Fibroblast of peridontal ligament (primary cell): ENCODE measurements around the gene TAF1C.
A peak's percentile ranks its signal among the peaks of the same experiment; 100 is the strongest.
"Not testable (repeated sequence)": the region's sequence is repeated elsewhere in the genome, so short reads cannot be mapped to it uniquely, and the experiment has no call there.

Source experiments
- DNase-seq: peaks from one replicate; pipeline ENCODE4 v3.0.0-alpha.2; 2010; ENCODE audit errors: extremely low read depth

Gene TAF1C

DNA sequence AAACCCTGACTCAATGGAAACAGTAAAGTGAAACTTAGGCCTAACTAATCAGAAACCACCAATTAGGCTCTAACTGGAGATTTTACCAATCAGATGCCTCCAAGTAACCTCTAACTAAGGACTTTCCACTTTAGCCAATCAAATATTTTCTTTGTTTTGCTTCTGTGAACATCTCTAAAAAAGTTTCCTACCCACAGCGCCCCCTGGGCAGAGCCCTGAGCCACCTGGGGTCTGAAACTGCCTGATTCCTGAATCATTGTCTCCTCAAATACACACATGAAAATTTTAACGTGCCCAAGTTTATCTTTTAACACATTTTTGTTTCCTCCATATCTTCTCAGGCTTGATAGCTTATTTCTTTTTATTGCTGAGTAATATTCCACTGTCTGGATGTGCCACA is 23.1 kb upstream of the TAF1C start:
- DNase-seq: no peak

DNA sequence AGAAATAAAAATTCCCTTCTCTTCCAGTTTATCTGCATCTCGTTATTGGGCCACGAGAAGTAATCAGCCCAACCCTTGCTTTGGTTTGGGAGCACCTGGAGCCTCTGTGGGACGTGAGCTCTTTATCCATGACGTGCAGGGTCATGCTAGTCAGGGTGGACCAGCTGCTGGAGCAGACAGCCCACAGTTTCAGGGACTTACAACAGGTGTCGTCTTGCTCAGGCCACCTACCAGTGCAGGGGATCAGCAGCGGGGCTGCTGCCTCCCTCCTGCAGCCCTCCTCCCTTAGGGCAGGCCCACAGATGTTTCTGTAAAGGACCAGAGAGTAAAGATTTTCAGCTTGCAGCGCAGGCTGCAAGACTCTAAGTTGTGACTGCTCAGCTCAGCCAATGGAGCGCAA is 21.0 kb upstream of the TAF1C start:
- no peak for DNase-seq

DNA sequence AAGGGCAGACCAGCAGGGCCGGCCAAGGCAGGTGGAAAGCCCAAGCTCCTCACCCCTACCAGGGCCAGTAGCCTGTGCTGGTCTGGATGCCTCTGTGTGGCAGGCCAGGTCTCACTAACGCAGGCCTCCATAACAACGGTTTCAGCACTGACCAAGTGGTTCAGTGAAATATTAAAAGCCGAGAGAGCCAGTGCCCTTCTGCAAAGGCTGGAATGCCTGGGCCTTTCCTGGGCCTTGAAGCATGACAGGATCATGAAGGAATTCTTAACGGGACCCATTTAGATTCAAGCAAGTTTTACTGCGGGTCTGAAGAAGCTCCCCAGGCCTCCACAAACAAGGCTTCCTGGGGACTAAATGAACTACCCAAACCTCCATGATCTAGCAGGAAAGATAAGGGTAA is 20.4 kb upstream of the TAF1C start:
- no peak for DNase-seq

DNA sequence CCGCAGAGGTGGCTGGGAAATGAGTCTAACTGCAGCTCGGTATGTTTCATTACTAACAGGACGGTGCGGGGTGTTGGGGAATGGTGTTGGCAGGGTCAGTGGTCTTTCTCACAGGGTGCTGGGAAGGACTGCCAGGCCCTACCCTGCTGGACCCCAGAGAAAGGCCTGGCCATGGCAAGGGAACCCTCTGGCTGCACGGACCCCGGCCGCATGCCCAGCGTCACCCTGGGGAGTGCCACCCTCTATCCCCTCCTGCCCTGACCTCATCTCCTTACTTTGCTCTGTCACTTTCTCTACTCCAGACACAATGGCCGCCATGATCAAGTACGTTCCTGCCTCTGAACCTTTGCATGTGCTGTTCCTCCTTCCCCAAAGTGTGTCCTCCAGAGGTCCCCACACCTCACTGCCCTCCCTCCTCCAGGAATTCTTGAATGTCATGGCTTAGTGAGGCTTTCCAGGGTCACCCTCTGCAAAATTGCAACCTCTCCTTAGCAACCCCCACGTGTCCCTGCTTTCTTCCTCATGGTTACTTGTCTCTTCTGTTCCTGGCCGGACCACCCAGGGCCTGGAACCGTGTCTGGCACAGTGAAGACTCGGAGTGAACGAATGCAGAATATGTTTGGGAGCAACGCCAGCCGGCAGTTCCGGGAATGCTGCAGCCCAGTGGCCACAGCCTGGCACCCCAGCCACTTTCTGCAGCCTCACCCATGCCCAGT is 19.3 kb upstream of the TAF1C start:
- DNase-seq: no peak

DNA sequence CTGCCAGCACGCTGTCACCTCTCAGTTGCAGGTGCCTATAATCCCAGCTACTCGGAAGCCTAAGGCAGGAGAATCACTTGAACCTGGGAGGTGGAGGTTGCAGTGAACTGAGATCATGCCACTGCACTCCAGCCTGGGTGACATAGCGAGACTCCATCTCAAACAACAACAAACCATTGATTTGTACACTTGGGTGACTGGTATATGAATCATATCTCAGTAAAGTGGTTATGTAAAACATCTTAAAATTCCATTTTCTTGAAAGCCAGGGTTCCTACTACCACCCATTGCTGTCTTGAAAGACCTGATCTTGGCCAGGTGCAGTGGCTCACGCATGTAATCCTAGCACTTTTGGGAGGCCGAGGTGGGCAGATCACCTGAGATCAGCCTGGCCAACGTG is 18.3 kb upstream of the TAF1C start:
- peak; percentile 21 for DNase-seq

DNA sequence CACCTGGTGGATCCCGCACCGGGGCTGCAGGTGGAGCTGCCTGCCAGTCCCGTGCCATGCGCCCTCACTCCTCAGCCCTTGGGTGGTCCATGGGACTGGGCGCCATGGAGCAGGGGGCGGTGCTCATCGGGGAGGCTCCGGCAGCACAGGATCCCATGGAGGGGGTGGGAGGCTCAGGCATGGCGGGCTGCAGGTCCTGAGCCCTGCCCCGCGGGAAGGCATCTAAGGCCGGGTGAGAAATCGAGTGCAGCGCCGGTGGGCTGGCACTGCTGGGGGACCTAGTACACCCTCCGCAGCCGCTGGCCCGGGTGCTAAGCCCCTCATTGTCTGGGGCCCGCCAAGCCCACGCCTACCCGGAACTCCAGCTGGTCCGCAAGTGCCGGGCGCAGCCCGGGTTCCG is 17.7 kb upstream of the TAF1C start:
- not testable (repeated sequence) for DNase-seq

DNA sequence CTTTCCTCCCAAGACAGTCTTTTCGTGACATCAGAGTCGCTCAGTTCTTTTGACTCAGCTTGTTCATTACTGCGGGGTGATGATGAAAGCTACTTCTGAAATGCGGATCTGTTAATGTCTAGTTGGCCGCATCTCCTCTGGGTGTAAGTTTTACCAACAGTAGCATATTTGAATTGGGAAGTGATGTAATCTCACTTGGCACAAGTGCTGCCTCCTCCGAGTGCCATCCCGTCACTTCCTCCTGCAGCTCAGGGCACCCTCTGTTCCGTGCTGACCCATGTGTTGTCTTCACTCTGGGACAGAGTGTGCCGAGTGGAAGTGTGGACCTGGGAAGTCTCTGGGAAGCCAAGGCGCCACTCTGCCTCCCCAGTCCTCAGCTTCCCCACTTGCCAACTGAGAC is 13.0 kb upstream of the TAF1C start:
- no peak for DNase-seq

DNA sequence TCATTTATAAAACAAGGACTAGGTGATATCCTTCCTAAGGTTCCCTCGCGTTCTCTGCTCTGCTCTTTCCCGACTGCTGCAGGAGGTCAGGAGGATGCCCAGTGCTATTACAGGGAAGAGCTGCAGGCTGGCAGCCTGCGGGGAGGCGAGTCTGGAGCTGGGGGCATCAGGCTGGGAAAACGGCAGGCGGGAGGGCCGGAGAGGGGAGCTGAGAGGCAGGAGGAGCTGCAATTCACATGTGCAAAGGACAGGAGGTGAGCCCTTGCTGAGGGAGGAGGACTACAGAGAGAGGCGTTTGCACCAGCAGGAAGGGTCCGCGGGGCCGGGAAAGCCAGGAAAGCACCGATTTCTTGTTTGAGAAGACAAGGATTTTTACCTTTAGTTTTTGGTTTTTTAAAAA is 12.2 kb upstream of the TAF1C start:
- DNase-seq: no peak

DNA sequence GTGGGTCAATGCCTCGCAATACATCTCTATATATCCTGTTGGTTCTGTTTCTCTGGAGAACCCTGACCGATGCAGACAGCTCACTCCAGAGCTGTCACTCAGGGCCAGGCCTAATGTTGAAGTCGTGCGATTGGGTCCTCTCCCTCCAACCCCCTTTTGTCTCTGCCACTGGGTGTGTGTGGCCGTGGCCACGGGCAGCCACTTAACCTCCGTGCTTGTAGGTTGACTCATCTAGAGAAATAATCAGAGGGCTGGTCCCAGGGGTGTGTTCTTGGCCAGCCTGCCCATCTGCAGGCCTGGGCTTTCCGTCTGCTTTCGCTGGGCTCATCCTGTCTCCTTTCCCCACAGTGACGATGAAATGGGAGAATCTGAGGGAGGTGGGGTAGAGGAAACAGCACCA is 11.5 kb upstream of the TAF1C start:
- DNase-seq: peak; percentile 85

DNA sequence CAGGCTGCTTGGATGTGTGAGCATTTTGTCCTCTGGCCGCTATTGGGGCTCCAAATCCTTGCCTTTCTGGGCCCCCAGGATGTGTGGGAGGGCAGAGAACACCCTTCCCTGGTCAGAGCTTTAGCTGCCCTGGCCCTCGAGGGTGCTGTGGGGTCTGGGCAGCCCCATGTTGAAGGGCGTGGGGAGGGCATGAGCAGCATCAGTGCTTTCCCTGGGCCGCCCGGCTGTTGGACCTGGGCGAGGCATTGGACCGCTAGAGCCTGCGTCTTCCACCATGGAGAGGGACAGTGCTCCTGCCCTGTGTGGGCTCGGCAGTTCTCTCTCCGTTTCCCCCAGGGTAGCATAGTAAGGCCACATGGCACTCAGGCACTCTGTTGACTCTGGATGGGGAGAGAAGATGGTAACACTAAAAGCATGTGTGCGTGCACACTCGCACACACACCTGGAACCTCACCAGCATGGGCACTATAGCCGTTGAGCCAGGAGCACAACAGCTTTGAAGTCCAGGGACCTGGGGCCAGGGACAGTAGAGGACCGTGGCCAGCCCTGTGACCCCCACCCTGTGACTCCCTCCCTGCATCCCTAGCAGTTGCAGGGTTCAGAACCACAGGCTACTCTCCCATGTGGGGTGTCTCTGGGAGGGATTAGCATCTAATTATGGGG is 10.7 kb upstream of the TAF1C start:
- no peak for DNase-seq

DNA sequence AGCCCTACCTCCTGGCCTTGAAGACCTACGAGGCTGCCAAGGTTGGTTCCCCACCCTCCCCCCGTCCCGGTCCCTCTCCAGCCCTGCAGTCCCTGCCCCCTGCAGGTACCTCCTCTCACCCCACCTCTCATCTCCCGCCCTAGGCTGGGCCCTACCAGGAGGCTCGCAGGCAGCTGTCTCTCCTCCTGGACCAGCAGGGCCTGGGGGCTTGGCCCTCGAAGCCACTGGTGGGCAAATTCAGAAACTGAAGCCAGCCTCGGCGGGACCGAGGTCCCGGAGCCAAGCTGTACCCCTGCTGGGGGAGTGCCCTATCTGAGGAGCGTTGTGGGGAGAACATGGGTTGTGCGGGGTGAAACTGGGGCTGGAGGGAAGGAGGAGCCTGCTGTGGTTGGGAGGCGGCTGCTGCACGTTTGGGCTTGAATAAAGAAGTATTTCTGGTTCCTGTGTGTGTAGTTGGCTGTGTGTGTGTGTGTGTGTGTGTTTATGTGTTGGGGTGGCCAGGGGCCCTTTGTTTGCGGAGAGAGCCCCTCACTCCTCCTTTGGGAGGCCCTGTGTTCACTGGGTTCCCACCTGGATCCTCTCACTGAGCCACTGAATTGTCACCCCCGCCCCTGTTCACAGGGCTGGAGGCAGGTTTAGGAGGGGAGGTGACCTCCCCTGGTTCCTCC is 10.0 kb upstream of the TAF1C start:
- no peak for DNase-seq

DNA sequence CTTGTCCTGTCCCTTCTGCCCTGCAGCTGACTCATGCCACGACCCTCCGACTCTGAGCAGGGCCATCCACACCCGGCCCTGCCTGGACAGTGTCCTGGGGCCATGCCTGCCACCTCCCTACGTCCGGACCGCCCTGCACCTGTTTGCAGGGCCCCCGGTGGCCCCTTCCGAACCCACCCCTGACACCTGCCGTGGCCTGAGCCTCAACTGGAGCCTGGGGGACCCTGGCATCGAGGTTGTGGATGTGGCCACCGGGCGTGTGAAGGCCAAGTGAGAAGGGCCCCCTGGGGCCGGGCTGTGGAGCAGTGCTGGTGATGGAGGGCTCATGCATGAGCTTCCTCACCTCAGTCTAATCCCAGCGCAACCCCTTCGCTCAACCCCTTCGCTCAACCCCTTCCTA is 9.2 kb upstream of the TAF1C start:
- no peak for DNase-seq

DNA sequence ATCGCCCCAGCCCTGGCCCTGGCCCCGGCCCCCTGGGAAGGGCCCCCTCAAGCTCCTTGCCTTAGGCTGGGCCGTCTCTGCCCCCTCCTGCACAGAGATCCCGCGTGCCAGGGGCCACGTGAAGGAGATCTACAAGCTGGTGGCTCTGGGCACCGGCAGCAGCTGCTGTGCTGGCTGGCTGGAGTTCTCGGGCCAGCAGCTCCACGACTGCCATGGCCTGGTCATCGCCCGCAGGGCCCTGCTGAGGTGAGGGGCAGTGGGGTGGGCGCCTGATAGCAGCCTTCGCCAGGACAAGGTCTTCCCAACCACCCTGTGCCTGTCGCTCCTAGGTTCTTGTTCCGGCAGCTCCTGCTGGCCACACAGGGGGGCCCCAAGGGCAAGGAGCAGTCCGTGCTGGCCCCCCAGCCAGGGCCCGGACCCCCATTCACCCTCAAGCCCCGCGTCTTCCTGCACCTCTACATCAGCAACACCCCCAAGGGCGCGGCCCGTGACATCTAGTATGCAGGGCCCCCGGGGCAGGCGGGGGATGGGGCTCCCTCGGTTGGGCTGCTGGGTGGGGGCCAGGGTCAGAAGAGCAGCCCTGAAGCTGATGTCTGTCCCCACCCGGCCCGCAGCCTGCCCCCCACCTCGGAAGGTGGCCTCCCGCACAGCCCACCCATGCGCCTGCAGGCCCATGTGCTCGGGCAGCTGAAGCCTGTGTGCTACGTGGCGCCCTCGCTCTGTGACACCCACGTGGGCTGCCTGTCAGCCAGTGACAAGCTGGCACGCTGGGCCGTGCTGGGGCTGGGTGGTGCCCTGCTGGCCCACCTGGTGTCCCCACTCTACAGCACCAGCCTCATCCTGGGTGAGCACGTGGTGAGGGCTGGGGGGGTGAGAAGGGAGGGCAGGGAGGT is 8.6 kb upstream of the TAF1C start:
- DNase-seq: no peak

DNA sequence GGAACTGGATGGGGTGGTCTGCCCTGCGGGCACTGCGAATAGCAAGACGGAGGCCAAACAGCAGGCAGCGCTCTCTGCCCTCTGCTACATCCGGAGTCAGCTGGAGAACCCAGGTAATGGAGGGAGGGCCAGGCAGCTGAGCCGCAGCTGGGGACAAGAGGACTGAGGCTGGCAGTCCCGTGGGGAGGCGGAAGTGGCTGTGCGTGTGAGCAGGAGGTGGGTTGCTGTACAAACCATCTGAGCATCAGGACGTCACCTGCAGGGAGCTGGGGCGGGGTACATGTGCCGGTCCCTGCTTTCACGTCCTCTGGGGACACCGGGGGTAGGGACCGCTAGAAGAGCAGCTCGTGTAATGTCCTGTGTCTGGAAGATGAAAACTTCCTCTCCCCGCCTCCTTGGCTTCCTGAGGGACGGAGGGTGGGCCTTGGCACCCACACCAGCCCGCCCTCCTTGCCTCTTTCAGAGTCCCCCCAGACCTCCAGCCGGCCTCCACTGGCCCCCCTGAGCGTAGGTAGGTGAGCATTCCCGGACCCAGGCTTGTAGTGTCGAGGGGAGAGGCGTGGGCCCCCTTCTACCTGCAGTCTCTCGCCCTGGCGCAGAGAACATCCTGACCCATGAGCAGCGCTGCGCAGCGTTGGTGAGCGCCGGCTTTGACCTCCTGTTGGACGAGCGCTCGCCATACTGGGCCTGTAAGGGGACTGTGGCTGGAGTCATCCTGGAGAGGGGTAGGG is 7.8 kb upstream of the TAF1C start:
- no peak for DNase-seq

DNA sequence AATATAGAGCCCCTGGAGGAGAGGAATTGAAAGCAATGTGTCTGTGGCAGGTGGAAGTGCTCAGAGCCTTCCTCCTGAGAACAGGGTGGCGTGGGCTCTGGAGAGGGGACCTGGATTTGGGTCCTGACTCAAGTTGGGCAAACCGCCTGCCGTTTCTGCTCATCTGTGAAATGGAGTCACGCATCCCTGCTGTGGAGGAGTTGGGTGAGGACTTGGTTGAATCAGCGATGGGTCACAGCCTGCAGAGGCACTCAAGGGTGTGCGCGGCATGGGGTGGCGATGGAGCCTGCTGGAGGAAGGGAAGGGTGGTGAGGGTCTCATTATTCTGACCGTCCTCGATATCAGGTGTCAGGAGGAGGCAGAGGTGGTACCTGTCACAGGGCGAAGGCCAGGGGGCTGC is 7.2 kb upstream of the TAF1C start:
- DNase-seq: no peak

DNA sequence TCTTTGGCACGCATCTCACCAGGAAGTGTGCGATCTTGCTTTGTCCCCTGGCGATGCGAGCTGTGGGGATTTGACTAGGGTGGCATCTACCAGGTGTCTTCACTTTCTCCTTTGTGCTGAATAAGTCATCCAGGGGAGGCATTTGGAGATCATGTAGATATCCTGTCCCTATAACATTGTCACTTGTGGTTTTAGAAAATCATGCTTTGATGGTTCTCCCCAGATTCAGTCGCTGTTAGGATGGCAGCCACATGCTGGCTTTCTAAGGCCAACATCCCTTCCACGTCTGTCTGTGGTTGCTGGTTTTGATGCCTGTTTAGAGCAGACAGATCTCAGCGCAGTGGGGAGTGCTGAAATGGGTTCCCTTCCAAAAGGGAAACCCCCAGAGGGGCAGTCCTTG is 6.6 kb upstream of the TAF1C start:
- DNase-seq: no peak

DNA sequence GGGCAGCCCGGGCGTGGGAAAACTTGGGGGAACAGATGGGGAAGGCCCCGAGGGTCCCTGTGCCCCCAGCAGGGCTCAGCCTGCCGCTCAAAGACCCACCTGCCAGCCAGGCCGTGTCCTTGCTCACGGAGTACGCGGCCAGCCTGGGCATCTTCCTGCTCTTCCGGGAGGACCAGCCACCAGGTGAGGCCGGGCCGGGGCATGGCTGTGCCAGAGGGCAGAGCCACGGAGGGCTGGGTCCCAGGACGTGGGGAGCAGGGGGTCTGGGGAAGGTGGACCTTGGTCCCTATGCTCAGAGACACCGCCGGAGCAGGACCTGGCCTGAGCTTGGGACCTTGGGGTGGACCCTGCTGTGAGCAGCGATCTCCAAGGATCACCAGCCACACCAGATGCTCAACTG is 4.6 kb upstream of the TAF1C start:
- no peak for DNase-seq

DNA sequence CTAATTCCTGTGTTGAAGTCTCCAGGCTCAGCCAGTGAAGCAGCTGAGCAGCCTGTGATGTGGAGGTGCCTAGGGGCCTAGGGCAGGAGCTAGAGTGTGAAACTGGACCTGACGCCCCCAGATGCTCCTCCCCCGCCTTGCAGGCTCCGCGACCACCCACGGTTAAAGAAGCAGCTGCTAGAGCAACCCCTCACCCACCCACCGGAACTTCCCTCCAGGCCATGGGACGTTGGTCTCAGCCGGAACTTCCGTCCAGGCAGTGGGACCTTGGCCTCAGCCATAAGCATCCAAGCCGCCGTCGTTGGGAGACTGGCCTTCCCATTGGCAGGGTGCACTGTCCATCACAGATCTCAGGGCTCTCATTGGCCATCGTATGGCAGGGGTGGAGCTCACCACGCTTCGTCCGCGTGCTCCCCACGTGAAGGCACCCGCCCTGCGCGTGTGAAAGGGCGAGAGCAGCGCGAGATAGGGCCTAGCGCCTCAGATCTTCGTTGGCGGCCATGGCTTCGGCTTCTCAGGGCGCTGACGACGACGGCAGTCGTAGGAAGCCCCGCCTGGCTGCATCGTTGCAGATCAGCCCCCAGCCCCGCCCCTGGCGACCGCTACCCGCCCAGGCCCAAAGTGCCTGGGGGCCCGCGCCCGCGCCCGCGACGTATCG is 4.0 kb upstream of the TAF1C start, which contains the start of gene ADAD2:
TSS of gene ADAD2 (plus strand) at position 427 of the 658 bp plus-strand sequence. CDS start at position 501, 74 bp downstream.
- no peak for DNase-seq

DNA sequence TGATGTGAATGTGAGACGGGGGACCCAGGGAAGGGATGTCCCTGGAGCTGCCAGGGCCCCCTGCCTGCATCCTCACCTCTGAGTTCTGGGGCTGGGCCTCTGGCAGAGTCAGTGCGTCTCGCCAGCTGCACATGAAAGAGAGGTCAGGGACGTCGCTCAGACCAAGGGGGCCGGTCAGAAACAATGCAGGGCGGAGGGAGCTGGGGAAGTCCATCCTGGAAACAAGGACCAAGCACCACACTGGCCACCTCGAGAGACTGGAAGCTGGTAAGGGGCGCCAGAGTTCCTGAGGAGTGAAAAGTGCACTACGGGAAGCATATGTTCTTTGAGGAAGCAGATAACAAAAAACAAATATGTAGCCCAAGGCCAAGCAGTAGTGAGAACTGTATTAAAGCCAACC is 2.1 kb downstream of the TAF1C start:
- DNase-seq: no peak

DNA sequence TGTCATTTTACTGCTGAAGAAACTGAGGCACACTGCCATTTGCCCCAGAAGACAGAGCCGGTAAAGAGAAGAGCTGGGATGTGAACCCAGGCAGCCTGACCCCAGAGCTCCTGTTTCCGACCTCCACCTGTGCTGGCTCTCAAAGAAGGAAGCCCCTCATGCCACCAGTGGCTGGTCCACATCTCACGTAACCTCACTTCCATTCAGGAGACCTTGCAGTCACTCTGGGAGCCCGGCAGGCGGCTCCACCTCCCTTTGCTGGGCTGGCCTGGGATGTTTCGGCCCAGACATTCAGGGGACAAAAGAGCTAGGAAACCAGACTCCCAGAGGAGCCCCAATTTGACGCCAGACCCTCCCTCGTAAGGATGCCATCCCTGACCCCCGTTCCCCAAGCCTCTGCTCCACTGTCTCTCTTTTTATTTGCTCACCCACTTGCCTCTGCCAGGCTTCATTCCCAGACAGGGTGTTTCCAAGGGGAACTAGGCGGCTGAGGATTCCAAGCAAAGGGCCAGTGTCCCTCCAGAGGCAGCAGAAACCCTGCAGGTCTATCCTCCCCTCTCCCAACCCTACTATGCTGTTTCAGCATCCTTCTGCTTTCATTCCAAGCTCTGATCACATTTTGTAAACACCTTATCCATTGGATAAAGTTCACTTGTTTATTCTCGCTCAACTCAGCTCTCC is 2.8 kb downstream of the TAF1C start:
- DNase-seq: peak; percentile 24

DNA sequence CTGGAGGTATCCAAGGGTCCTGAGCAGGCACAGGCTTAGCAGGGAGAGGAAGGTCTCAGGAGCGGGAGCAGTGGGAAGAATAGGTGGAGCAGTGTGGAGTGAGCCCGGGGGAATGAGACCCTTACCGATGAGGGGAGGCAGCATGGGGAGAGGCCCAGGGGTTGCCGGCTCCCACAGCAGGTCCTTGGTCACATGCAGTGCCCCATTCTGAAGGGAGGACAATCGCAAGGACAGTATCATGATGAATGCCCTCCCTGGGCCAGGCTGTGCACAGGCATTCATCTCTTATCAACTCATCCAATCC is 3.3 kb downstream of the TAF1C start:
- DNase-seq: no peak
